KMS-11 (cell line): ENCODE measurements around the gene PI4K2B.
"Not testable (repeated sequence)": the region's sequence is repeated elsewhere in the genome, so short reads cannot be mapped to it uniquely, and the experiment has no call there.

Source experiments
- H2AFZ ChIP-seq: fragments of 200-600 bp; sonication (generic); 2 replicates; pipeline ENCODE4 v1.6.1; 2016; ENCODE audit warnings: antibody characterized with exemption, mixed run types, low read depth
- H3K27ac ChIP-seq: fragments of 200-600 bp; sonication (generic); 2 replicates; pipeline ENCODE4 v1.6.1; 2016; ENCODE audit warnings: mild to moderate bottlenecking, mixed run types
- H3K27me3 ChIP-seq: fragments of 200-600 bp; sonication (generic); 2 replicates; pipeline ENCODE4 v1.6.1; 2017; ENCODE audit warnings: mild to moderate bottlenecking, low read depth, mixed run types, moderate library complexity; ENCODE audit not compliant: insufficient read depth
- H3K36me3 ChIP-seq: fragments of 200-600 bp; sonication (generic); 2 replicates; pipeline ENCODE4 v1.6.1; 2017; ENCODE audit warnings: mild to moderate bottlenecking, mixed run types; ENCODE audit not compliant: insufficient read depth
- H3K4me1 ChIP-seq: fragments of 200-600 bp; sonication (generic); 2 replicates; pipeline ENCODE4 v1.6.1; 2016; ENCODE audit warnings: mild to moderate bottlenecking, low read depth, mixed run types; ENCODE audit not compliant: poor library complexity, severe bottlenecking
- H3K4me2 ChIP-seq: fragments of 200-600 bp; sonication (generic); 2 replicates; pipeline ENCODE4 v1.7.0; 2016; ENCODE audit warnings: mild to moderate bottlenecking, mixed run types
- H3K4me3 ChIP-seq: fragments of 200-600 bp; sonication (generic); IDR thresholded peaks from 2 replicates; pipeline ENCODE4 v1.6.1; 2017; ENCODE audit warnings: low read depth, low read length, mixed read lengths; ENCODE audit not compliant: insufficient read depth
- H3K79me2 ChIP-seq: fragments of 200-600 bp; sonication (generic); 2 replicates; pipeline ENCODE4 v1.6.1; 2016; ENCODE audit warnings: low read depth, mixed run types; ENCODE audit not compliant: insufficient read depth
- H3K9ac ChIP-seq: fragments of 200-600 bp; sonication (generic); 2 replicates; pipeline ENCODE4 v1.6.1; 2016; ENCODE audit warnings: mild to moderate bottlenecking, mixed run types
- H4K20me1 ChIP-seq: fragments of 200-600 bp; sonication (generic); 2 replicates; pipeline ENCODE4 v1.6.1; 2016; ENCODE audit warnings: mild to moderate bottlenecking, mixed run types; ENCODE audit not compliant: insufficient read depth
- TF ChIP-seq, protein P1 (sequence below): fragments of 200-600 bp; sonication (generic); conservative IDR thresholded peaks from 2 replicates; pipeline ENCODE4 v1.6.1; 2017; ENCODE audit warnings: low read depth, mild to moderate bottlenecking, antibody characterized with exemption, low read length, moderate library complexity, mixed read lengths

PI4K2B gene

GRCh38 chr4:25236971-25237370 is 3.1 kb downstream of the PI4K2B start:
- no peak overlapping the region for H3K4me3 ChIP-seq
- no peaks in the 10 kb centered on the region for H4K20me1 ChIP-seq
- H3K27ac ChIP-seq: no peak overlapping the region
- H2AFZ ChIP-seq: no peak overlapping the region
- no peaks in the 10 kb centered on the region for H3K36me3 ChIP-seq
- no peak overlapping the region for H3K4me2 ChIP-seq
- peaks cover 26% of the 10 kb centered on the region; the same call in 1 of the 2 replicates for H3K79me2 ChIP-seq
- peaks cover 40% of the 10 kb centered on the region for H3K4me1 ChIP-seq
- TF ChIP-seq, protein P1, sequence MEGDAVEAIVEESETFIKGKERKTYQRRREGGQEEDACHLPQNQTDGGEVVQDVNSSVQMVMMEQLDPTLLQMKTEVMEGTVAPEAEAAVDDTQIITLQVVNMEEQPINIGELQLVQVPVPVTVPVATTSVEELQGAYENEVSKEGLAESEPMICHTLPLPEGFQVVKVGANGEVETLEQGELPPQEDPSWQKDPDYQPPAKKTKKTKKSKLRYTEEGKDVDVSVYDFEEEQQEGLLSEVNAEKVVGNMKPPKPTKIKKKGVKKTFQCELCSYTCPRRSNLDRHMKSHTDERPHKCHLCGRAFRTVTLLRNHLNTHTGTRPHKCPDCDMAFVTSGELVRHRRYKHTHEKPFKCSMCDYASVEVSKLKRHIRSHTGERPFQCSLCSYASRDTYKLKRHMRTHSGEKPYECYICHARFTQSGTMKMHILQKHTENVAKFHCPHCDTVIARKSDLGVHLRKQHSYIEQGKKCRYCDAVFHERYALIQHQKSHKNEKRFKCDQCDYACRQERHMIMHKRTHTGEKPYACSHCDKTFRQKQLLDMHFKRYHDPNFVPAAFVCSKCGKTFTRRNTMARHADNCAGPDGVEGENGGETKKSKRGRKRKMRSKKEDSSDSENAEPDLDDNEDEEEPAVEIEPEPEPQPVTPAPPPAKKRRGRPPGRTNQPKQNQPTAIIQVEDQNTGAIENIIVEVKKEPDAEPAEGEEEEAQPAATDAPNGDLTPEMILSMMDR: no peak
- no peak overlapping the region for H3K9ac ChIP-seq
- no peaks in the 10 kb centered on the region for H3K27me3 ChIP-seq

GRCh38 chr4:25238052-25238451 is 4.2 kb downstream of the PI4K2B start:
- Histone ChIP-seq H3K79me2 (peaks cover 30% of the 10 kb centered on the region; the same call in 1 of the 2 replicates), H3K36me3 (no peaks in the 10 kb centered on the region), H3K4me1 (peaks cover 38% of the 10 kb centered on the region), H3K4me3 (no peak overlapping the region), H3K27me3 (no peaks in the 10 kb centered on the region), H2AFZ (no peak overlapping the region), H3K9ac (no peak overlapping the region), H3K27ac (no peak overlapping the region), H4K20me1 (no peaks in the 10 kb centered on the region), H3K4me2 (no peak overlapping the region)
- TF ChIP-seq, protein P1: no peak

GRCh38 chr4:25239528-25239927 is 5.7 kb downstream of the PI4K2B start:
- H3K27me3 ChIP-seq, H3K4me2 ChIP-seq, H2AFZ ChIP-seq, H3K27ac ChIP-seq, H4K20me1 ChIP-seq, H3K9ac ChIP-seq, H3K36me3 ChIP-seq, H3K4me3 ChIP-seq: not testable (repeated sequence)
- Histone ChIP-seq H3K79me2 (peaks cover 30% of the 10 kb centered on the region; the same call in 1 of the 2 replicates), H3K4me1 (peaks cover 33% of the 10 kb centered on the region)

- H3K9ac ChIP-seq, H3K4me3 ChIP-seq, H3K27me3 ChIP-seq, H3K36me3 ChIP-seq, H3K27ac ChIP-seq, H3K4me2 ChIP-seq, H4K20me1 ChIP-seq, H2AFZ ChIP-seq: not testable (repeated sequence)
- Histone ChIP-seq H3K4me1 (peaks cover 30% of the 10 kb centered on the region), H3K79me2 (peaks cover 22% of the 10 kb centered on the region; the same call in 1 of the 2 replicates)
Measured at GRCh38 chr4:25240754-25241210, 6.9 kb downstream of the PI4K2B start.

- not testable (repeated sequence) for H4K20me1 ChIP-seq, H3K36me3 ChIP-seq, H3K9ac ChIP-seq, H3K4me3 ChIP-seq, H3K27me3 ChIP-seq, H2AFZ ChIP-seq, H3K27ac ChIP-seq, H3K4me2 ChIP-seq
- H3K4me1 ChIP-seq: peaks cover 17% of the 10 kb centered on the region
- peaks cover 10% of the 10 kb centered on the region; the same call in 1 of the 2 replicates for H3K79me2 ChIP-seq
Measured at GRCh38 chr4:25242195-25242594, 8.4 kb downstream of the PI4K2B start.

GRCh38 chr4:25245181-25245580 is 11.3 kb downstream of the PI4K2B start:
- Histone ChIP-seq H3K27me3 (no peaks in the 10 kb centered on the region), H3K4me3 (no peak overlapping the region), H3K4me2 (no peak overlapping the region), H2AFZ (no peak overlapping the region), H4K20me1 (no peaks in the 10 kb centered on the region), H3K4me1 (peaks cover 10% of the 10 kb centered on the region), H3K36me3 (no peaks in the 10 kb centered on the region), H3K27ac (no peak overlapping the region), H3K79me2 (peaks cover 4% of the 10 kb centered on the region; the same call in 1 of the 2 replicates), H3K9ac (no peak overlapping the region)
- TF ChIP-seq, protein P1: no peak
